ENCODE results near the gene EPHA3. TPM values are rescaled to one million over a fixed set of nuclear protein-coding genes. Genes with fewer than 3 reads are reported as not detected.

Gene EPHA3
- polyA plus RNA-seq, 2 donors = 0.18 to 0.38 TPM

DNA sequence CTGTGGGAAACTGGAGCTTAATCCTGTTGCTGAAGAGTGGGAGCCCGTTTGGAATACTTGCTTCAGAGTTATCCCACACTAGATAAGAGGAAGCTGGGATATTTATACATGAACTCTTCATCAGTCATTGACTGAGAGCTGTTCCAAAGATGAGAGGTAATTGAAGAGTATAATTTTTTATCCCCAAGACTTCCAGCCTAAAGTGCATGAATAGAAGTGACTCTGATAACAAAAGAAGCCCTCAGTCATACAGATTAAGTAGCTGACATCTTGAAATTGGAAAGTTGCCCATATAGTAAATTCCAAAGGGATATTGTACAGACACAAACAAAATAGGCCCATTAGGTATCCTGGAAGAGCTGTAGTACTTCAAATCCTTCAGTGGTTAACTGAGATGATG, 268.0 kb downstream of the EPHA3 start:
- no peaks in the 10 kb centered on the region for H3K27me3 ChIP-seq (ENCODE audit: control insufficient read depth in 1 of 2, insufficient read depth in 2 of 2, low read length in 2 of 2)
- H3K9me3 ChIP-seq (ENCODE audit: control insufficient read depth in 2 of 2, insufficient read depth in 1 of 2, low read depth in 1 of 2, low read length in 1 of 2) = no peaks in the 10 kb centered on the region
- H3K27ac ChIP-seq (ENCODE audit: low read depth in 2 of 2, low read length in 1 of 2) = no peak overlapping the region
- no peak overlapping the region for H3K4me3 ChIP-seq (ENCODE audit: low read depth in 1 of 2, low read length in 2 of 2)
- H3K4me1 ChIP-seq (ENCODE audit: control insufficient read depth in 2 of 2, insufficient read depth in 2 of 2, low read length in 1 of 2) = no peaks in the 10 kb centered on the region
- H3K36me3 ChIP-seq (ENCODE audit: control insufficient read depth in 2 of 2, insufficient read depth in 2 of 2, low read length in 1 of 2) = no peaks in the 10 kb centered on the region
- WGBS, 2 donors = 41 to 47% methylated on average over 1 of the region's 1 CpG

GRCh38 chr3:89380016-89380415, 272.6 kb downstream of the EPHA3 start:
- no peaks in the 10 kb centered on the region for H3K36me3 ChIP-seq (ENCODE audit: control insufficient read depth in 2 of 2, insufficient read depth in 2 of 2, low read length in 1 of 2)
- H3K4me1 ChIP-seq (ENCODE audit: control insufficient read depth in 2 of 2, insufficient read depth in 2 of 2, low read length in 1 of 2) = no peaks in the 10 kb centered on the region
- H3K4me3 ChIP-seq (ENCODE audit: low read depth in 1 of 2, low read length in 2 of 2) = no peak overlapping the region
- no peak overlapping the region for H3K27ac ChIP-seq (ENCODE audit: low read depth in 2 of 2, low read length in 1 of 2)
- WGBS, 2 donors = 76 to 80% methylated on average over 4 of the region's 4 CpGs
- no peaks in the 10 kb centered on the region for H3K9me3 ChIP-seq (ENCODE audit: control insufficient read depth in 2 of 2, insufficient read depth in 1 of 2, low read depth in 1 of 2, low read length in 1 of 2)
- no peaks in the 10 kb centered on the region for H3K27me3 ChIP-seq (ENCODE audit: control insufficient read depth in 1 of 2, insufficient read depth in 2 of 2, low read length in 2 of 2)

DNA sequence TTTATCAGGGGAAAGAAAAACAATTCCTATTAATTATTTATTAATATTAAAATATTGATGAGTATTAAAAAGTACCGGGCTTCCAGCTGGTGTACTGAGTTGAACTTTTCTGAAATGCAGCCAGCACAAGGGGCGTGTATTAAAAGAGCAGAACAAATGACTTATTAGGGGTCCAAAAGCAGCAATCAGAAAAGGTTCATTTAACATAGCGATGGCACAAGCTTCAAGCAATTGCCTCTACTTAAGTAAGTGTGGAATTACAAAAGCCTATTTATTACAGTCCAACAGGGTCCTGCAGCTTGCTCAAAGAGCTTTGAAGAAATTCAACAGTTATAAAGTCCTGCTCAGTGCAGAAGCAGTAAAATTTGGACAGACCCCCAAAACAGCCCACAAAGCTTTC, 285.6 kb downstream of the EPHA3 start:
- H3K4me1 ChIP-seq (ENCODE audit: control insufficient read depth in 2 of 2, insufficient read depth in 2 of 2, low read length in 1 of 2) = no peaks in the 10 kb centered on the region
- H3K9me3 ChIP-seq (ENCODE audit: control insufficient read depth in 2 of 2, insufficient read depth in 1 of 2, low read depth in 1 of 2, low read length in 1 of 2) = no peaks in the 10 kb centered on the region
- no peak overlapping the region for H3K4me3 ChIP-seq (ENCODE audit: low read depth in 1 of 2, low read length in 2 of 2)
- H3K27me3 ChIP-seq (ENCODE audit: control insufficient read depth in 1 of 2, insufficient read depth in 2 of 2, low read length in 2 of 2) = no peaks in the 10 kb centered on the region
- WGBS, 2 donors = 74 to 79% methylated on average over 3 of the region's 3 CpGs
- no peak overlapping the region for H3K27ac ChIP-seq (ENCODE audit: low read depth in 2 of 2, low read length in 1 of 2)
- no peaks in the 10 kb centered on the region for H3K36me3 ChIP-seq (ENCODE audit: control insufficient read depth in 2 of 2, insufficient read depth in 2 of 2, low read length in 1 of 2)

GRCh38 chr3:89395456-89395855, 288.0 kb downstream of the EPHA3 start:
- WGBS, 2 donors = 74 to 89% methylated on average over 1 of the region's 1 CpG
- Histone ChIP-seq H3K4me1 (ENCODE audit: control insufficient read depth in 2 of 2, insufficient read depth in 2 of 2, low read length in 1 of 2) (no peaks in the 10 kb centered on the region), H3K4me3 (ENCODE audit: low read depth in 1 of 2, low read length in 2 of 2) (no peak overlapping the region), H3K36me3 (ENCODE audit: control insufficient read depth in 2 of 2, insufficient read depth in 2 of 2, low read length in 1 of 2) (no peaks in the 10 kb centered on the region), H3K9me3 (ENCODE audit: control insufficient read depth in 2 of 2, insufficient read depth in 1 of 2, low read depth in 1 of 2, low read length in 1 of 2) (no peaks in the 10 kb centered on the region), H3K27me3 (ENCODE audit: control insufficient read depth in 1 of 2, insufficient read depth in 2 of 2, low read length in 2 of 2) (no peaks in the 10 kb centered on the region), H3K27ac (ENCODE audit: low read depth in 2 of 2, low read length in 1 of 2) (no peak overlapping the region)

GRCh38 chr3:89395996-89396395, 288.6 kb downstream of the EPHA3 start:
- Histone ChIP-seq H3K27me3 (ENCODE audit: control insufficient read depth in 1 of 2, insufficient read depth in 2 of 2, low read length in 2 of 2) (no peaks in the 10 kb centered on the region), H3K36me3 (ENCODE audit: control insufficient read depth in 2 of 2, insufficient read depth in 2 of 2, low read length in 1 of 2) (no peaks in the 10 kb centered on the region), H3K27ac (ENCODE audit: low read depth in 2 of 2, low read length in 1 of 2) (no peak overlapping the region), H3K4me1 (ENCODE audit: control insufficient read depth in 2 of 2, insufficient read depth in 2 of 2, low read length in 1 of 2) (no peaks in the 10 kb centered on the region), H3K4me3 (ENCODE audit: low read depth in 1 of 2, low read length in 2 of 2) (no peak overlapping the region), H3K9me3 (ENCODE audit: control insufficient read depth in 2 of 2, insufficient read depth in 1 of 2, low read depth in 1 of 2, low read length in 1 of 2) (no peaks in the 10 kb centered on the region)

GRCh38 chr3:89402051-89402450, 294.6 kb downstream of the EPHA3 start:
- no peaks in the 10 kb centered on the region for H3K36me3 ChIP-seq (ENCODE audit: control insufficient read depth in 2 of 2, insufficient read depth in 2 of 2, low read length in 1 of 2)
- H3K9me3 ChIP-seq (ENCODE audit: control insufficient read depth in 2 of 2, insufficient read depth in 1 of 2, low read depth in 1 of 2, low read length in 1 of 2) = no peaks in the 10 kb centered on the region
- H3K27ac ChIP-seq (ENCODE audit: low read depth in 2 of 2, low read length in 1 of 2) = no peak overlapping the region
- WGBS, 2 donors = 57 to 65% methylated on average over 1 of the region's 1 CpG
- no peaks in the 10 kb centered on the region for H3K4me1 ChIP-seq (ENCODE audit: control insufficient read depth in 2 of 2, insufficient read depth in 2 of 2, low read length in 1 of 2)
- H3K4me3 ChIP-seq (ENCODE audit: low read depth in 1 of 2, low read length in 2 of 2) = no peak overlapping the region
- no peaks in the 10 kb centered on the region for H3K27me3 ChIP-seq (ENCODE audit: control insufficient read depth in 1 of 2, insufficient read depth in 2 of 2, low read length in 2 of 2)

GRCh38 chr3:89405176-89405575, 297.8 kb downstream of the EPHA3 start:
- 54 to 62% methylated on average over 1 of the region's 1 CpG for WGBS, 2 donors
- H3K9me3 ChIP-seq (ENCODE audit: control insufficient read depth in 2 of 2, insufficient read depth in 1 of 2, low read depth in 1 of 2, low read length in 1 of 2) = no peaks in the 10 kb centered on the region
- H3K36me3 ChIP-seq (ENCODE audit: control insufficient read depth in 2 of 2, insufficient read depth in 2 of 2, low read length in 1 of 2) = no peaks in the 10 kb centered on the region
- H3K4me1 ChIP-seq (ENCODE audit: control insufficient read depth in 2 of 2, insufficient read depth in 2 of 2, low read length in 1 of 2) = no peaks in the 10 kb centered on the region
- no peak overlapping the region for H3K27ac ChIP-seq (ENCODE audit: low read depth in 2 of 2, low read length in 1 of 2)
- no peaks in the 10 kb centered on the region for H3K27me3 ChIP-seq (ENCODE audit: control insufficient read depth in 1 of 2, insufficient read depth in 2 of 2, low read length in 2 of 2)
- H3K4me3 ChIP-seq (ENCODE audit: low read depth in 1 of 2, low read length in 2 of 2) = no peak overlapping the region

DNA sequence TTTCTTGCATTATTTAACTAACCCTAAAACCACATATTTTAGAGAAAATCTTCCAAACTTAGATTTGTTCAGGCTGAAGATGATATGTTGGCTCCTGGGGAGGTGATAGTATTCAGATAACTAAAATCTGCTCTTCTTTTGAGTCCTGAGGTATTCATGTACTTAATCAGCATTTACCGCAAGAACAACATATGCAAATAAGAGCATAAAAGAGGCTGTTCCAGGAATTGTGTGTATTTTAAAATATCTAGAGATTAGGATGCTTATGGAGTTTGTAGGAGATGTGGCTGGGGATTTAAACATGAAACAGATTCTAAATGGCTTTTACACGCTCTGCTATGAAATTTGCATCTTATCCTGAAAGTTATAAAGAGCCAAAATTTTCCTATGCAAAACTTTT, 298.2 kb downstream of the EPHA3 start:
- Histone ChIP-seq H3K27ac (ENCODE audit: low read depth in 2 of 2, low read length in 1 of 2) (no peak overlapping the region), H3K27me3 (ENCODE audit: control insufficient read depth in 1 of 2, insufficient read depth in 2 of 2, low read length in 2 of 2) (no peaks in the 10 kb centered on the region), H3K4me1 (ENCODE audit: control insufficient read depth in 2 of 2, insufficient read depth in 2 of 2, low read length in 1 of 2) (no peaks in the 10 kb centered on the region), H3K9me3 (ENCODE audit: control insufficient read depth in 2 of 2, insufficient read depth in 1 of 2, low read depth in 1 of 2, low read length in 1 of 2) (no peaks in the 10 kb centered on the region), H3K36me3 (ENCODE audit: control insufficient read depth in 2 of 2, insufficient read depth in 2 of 2, low read length in 1 of 2) (no peaks in the 10 kb centered on the region), H3K4me3 (ENCODE audit: low read depth in 1 of 2, low read length in 2 of 2) (no peak overlapping the region)
- WGBS, 2 donors = 73 to 79% methylated on average over 2 of the region's 2 CpGs

- H3K27me3 ChIP-seq (ENCODE audit: control insufficient read depth in 1 of 2, insufficient read depth in 2 of 2, low read length in 2 of 2) = no peaks in the 10 kb centered on the region
- no peaks in the 10 kb centered on the region for H3K9me3 ChIP-seq (ENCODE audit: control insufficient read depth in 2 of 2, insufficient read depth in 1 of 2, low read depth in 1 of 2, low read length in 1 of 2)
- 58 to 65% methylated on average over 3 of the region's 3 CpGs for WGBS, 2 donors
- H3K4me3 ChIP-seq (ENCODE audit: low read depth in 1 of 2, low read length in 2 of 2) = no peak overlapping the region
- H3K27ac ChIP-seq (ENCODE audit: low read depth in 2 of 2, low read length in 1 of 2) = no peak overlapping the region
- no peaks in the 10 kb centered on the region for H3K36me3 ChIP-seq (ENCODE audit: control insufficient read depth in 2 of 2, insufficient read depth in 2 of 2, low read length in 1 of 2)
- H3K4me1 ChIP-seq (ENCODE audit: control insufficient read depth in 2 of 2, insufficient read depth in 2 of 2, low read length in 1 of 2) = no peaks in the 10 kb centered on the region
These were observed 303.8 kb downstream of the EPHA3 start for GRCh38 chr3:89411201-89411600.

- no peaks in the 10 kb centered on the region for H3K9me3 ChIP-seq (ENCODE audit: control insufficient read depth in 2 of 2, insufficient read depth in 1 of 2, low read depth in 1 of 2, low read length in 1 of 2)
- H3K4me1 ChIP-seq (ENCODE audit: control insufficient read depth in 2 of 2, insufficient read depth in 2 of 2, low read length in 1 of 2) = no peaks in the 10 kb centered on the region
- WGBS, 2 donors = 81 to 83% methylated on average over 4 of the region's 4 CpGs
These were observed 306.8 kb downstream of the EPHA3 start for GRCh38 chr3:89414270-89414669.

More at GRCh38 chr3:89414270-89414669, 306.8 kb downstream of the EPHA3 start:
- Histone ChIP-seq H3K27ac (ENCODE audit: low read depth in 2 of 2, low read length in 1 of 2) (no peak overlapping the region), H3K27me3 (ENCODE audit: control insufficient read depth in 1 of 2, insufficient read depth in 2 of 2, low read length in 2 of 2) (no peaks in the 10 kb centered on the region), H3K36me3 (ENCODE audit: control insufficient read depth in 2 of 2, insufficient read depth in 2 of 2, low read length in 1 of 2) (no peaks in the 10 kb centered on the region), H3K4me3 (ENCODE audit: low read depth in 1 of 2, low read length in 2 of 2) (no peak overlapping the region)

Measured in esophagus (tissue), 2 donors.